OCI-LY3 (cell line): Measurements from ENCODE around the gene NGEF.

Experiments
- EZH2phosphoT487 ChIP-seq: fragments of 200-600 bp; shearing (Covaris generic); IDR thresholded peaks from 2 replicates; pipeline ENCODE4 v1.6.1; 2018; ENCODE audit warnings: antibody characterized with exemption, mixed run types, low read depth
- TF ChIP-seq, protein P1 (sequence below): fragments of 200-600, 300-600 bp; sonication (generic); IDR thresholded peaks from 2 replicates; pipeline ENCODE4 v1.5.1; 2014; ENCODE audit warnings: antibody characterized with exemption, low read length, low read depth

DNA sequence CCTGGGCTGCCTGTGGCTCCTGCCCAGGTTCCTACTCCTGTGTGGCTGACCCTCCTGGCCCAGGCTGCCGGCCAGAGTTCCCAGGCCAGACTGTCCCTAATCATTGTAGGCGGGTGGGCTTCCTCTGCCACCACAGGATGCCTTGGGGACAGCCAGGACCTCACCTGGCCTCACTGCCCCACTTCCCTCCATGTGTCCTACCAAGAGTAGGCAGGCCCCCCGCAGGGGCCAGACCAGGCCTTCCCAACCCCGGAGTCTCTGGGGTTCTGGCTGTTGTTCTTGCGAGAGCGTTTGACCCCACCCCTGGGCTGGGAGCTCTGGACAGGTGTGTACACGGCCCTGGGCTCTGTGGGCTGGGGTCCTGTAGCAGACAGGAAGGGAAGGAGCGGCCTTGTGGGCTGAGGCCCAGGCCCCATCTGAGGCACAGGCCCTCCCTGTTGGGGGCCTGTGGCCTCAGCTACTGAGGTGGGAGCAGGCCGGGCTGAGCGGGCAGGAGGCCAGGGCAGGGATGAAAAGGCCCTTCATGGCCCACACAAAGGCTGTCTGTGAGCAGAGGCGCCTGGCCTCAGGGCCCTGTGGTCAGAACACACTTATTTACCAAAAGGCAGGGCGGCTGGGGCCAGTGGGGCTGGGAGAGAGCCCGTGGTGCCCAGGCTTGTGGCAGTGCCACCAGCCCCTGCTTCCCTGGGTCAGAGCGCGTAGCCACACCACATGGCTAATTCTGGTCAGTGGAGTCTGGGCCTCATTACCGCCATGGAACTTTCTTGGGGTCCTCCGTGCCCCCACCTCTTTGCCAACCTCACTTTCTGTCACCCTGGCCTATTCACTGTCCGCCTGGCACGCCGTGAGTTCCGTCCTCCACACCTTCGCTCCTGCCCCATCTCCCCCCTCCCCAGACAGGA lies 141.0 kb downstream of the NGEF start:
- TF ChIP-seq, protein P1, sequence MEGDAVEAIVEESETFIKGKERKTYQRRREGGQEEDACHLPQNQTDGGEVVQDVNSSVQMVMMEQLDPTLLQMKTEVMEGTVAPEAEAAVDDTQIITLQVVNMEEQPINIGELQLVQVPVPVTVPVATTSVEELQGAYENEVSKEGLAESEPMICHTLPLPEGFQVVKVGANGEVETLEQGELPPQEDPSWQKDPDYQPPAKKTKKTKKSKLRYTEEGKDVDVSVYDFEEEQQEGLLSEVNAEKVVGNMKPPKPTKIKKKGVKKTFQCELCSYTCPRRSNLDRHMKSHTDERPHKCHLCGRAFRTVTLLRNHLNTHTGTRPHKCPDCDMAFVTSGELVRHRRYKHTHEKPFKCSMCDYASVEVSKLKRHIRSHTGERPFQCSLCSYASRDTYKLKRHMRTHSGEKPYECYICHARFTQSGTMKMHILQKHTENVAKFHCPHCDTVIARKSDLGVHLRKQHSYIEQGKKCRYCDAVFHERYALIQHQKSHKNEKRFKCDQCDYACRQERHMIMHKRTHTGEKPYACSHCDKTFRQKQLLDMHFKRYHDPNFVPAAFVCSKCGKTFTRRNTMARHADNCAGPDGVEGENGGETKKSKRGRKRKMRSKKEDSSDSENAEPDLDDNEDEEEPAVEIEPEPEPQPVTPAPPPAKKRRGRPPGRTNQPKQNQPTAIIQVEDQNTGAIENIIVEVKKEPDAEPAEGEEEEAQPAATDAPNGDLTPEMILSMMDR, result no peak
- TF ChIP-seq EZH2phosphoT487, result no peak
